GM18868 (cell line): ENCODE measurements around the gene RBBP8NL.

Experiments used
- ATAC-seq: cut with Tn5 transposase; IDR thresholded peaks from one replicate; pipeline ENCODE4 v1.9.1; 2021; ENCODE audit warnings: mild to moderate bottlenecking, moderate library complexity; ENCODE audit not compliant: unreplicated experiment

The RBBP8NL gene

GRCh38 chr20:62365814-62366369, 61.4 kb downstream of the RBBP8NL start:
- no peak for ATAC-seq

GRCh38 chr20:62364911-62365736, 62.2 kb downstream of the RBBP8NL start:
- no peak for ATAC-seq

GRCh38 chr20:62363920-62364851, 63.2 kb downstream of the RBBP8NL start:
- no peak for ATAC-seq

- ATAC-seq: no peak
Observed at GRCh38 chr20:62362991-62363919, 64.1 kb downstream of the RBBP8NL start.

GRCh38 chr20:62362590-62362940, 64.8 kb downstream of the RBBP8NL start:
- no peak for ATAC-seq

GRCh38 chr20:62361799-62362589, 65.3 kb downstream of the RBBP8NL start:
- no peak for ATAC-seq

- ATAC-seq: no peak
Observed at GRCh38 chr20:62360854-62361798, 66.2 kb downstream of the RBBP8NL start.
